HG02981 (cell line): ENCODE data around the gene GAB4.

Source experiments
- ATAC-seq: cut with Tn5 transposase; IDR thresholded peaks from one replicate; pipeline ENCODE4 v1.9.1; 2021; ENCODE audit warnings: mild to moderate bottlenecking, moderate library complexity; ENCODE audit not compliant: unreplicated experiment

Gene GAB4

GRCh38 chr22:16989915-16990314, 18.1 kb downstream of the GAB4 start:
- ATAC-seq = no peak

DNA sequence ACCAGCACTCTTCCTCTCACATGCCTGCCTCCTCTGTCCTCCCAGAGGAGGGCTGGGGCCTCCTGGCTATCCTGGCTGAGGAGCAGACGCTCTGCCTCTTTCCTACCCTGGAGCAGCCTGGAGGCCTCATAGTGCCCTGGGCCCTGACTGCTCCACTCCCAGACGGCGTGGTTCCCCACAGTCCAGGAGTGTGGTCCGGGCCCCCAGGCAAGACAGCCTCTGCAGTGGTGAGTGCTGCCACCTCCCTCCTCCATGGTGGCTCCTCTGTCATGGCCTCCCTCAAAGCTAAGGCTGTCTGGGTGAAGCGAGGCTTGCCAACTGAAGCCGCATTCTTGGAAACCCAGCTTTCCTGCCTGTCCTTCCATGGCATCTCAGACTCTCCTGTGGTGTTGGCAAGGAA, 19.8 kb downstream of the GAB4 start:
- ATAC-seq = no peak

DNA sequence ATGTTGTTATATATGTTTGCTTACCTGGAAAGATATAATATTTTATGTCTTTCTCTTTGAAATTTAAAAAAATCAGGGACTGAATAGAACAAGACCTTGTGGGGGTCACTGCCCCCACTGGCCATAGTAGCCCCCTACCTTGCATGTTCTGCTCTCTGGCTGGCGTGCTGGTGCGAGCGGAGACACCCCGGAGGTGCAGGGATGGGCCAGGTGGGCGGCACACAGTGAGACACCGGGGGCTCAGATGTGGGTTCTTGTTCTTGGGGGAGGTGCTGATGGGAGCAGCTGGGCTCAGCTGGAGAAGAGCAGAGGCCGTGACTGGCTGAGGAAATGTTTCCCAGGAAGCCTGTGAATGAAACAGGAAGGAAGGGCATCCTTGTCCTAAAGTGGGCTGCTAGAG, 20.2 kb downstream of the GAB4 start:
- no peak for ATAC-seq

DNA sequence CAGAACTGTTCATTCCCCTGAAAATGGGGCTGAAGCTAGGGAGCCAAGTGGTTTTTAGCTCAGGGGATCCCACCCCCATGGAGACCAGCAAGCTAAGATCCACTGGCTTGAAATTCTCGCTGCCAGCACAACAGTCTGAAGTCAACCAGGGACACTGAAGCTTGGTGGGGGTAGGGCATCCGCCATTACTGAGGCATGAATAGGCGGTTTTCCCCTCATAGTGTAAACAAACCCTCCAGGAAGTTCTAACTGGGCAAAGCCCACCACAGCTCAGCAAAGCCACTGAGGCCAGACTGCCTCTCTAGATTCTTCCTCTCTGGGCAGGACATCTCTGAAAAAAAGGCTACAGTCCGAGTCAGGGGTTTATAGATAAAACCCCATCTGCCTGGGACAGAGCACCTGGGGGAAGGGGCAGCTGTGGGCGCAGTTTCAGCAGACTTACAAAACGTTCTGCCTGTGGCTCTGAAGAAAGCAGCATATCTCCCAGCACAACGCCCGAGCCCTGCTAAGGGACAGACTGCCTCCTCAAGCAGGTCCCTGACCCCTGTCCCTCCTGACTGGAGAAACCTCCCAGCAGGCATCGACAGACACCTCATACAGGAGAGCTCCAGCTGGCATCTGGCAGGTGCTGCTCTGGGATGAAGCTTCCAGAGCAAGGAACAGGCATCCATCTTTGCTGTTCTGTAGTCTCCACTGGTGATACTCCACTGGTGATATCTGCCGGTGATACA, 32.7 kb downstream of the GAB4 start:
- no peak for ATAC-seq

GRCh38 chr22:16974298-16975084, 33.5 kb downstream of the GAB4 start:
- no peak for ATAC-seq

DNA sequence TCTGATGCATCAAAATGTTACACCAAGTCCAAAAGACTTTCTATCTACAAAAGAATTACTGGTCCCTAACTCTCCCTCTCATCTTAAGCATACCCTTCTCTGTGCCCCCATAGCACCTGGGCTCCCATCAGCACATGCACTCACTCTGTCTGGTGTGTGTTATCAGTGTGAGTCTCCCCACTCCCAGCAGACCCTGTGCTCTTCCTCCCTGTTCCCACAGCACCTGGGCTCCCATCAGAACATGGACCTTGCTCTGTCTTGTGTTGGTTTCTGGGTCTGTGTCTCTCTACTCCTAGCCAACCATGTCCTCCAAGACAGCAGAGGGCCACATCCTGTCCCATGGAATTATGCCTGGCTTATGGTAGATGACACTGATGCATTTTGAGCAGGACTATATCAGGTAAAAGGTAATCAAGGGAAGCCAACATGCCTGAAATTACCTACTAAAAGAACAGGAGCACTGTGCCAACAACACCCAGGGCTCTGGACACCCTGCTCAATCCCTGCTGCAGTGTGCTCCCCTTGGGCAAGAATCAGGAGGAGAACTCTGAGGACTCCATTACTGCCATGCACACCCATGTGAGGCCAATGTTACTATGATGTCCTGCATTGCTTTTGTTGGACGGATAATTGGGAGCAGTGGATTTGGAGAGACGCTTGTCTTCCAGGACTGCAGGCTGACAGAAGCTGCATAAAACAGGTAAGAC, 34.3 kb downstream of the GAB4 start:
- no peak for ATAC-seq

- ATAC-seq = no peak
These were observed 35.7 kb downstream of the GAB4 start for GRCh38 chr22:16972311-16972710.

- no peak for ATAC-seq
These were observed 37.6 kb downstream of the GAB4 start for GRCh38 chr22:16970446-16970845.

- no peak for ATAC-seq
These were observed 38.3 kb downstream of the GAB4 start for GRCh38 chr22:16969508-16970327.

GRCh38 chr22:16968218-16968595, 39.8 kb downstream of the GAB4 start:
- ATAC-seq = no peak

GRCh38 chr22:16967453-16968217, 40.4 kb downstream of the GAB4 start:
- ATAC-seq = no peak

GRCh38 chr22:16966251-16966650, 41.8 kb downstream of the GAB4 start:
- no peak for ATAC-seq

GRCh38 chr22:16965560-16965959, 42.5 kb downstream of the GAB4 start:
- no peak for ATAC-seq

GRCh38 chr22:16965083-16965482, 42.9 kb downstream of the GAB4 start:
- ATAC-seq = no peak

- ATAC-seq = no peak
These were observed 43.7 kb downstream of the GAB4 start for GRCh38 chr22:16964366-16964765.

GRCh38 chr22:16963189-16963945, 44.7 kb downstream of the GAB4 start:
- ATAC-seq = no peak

DNA sequence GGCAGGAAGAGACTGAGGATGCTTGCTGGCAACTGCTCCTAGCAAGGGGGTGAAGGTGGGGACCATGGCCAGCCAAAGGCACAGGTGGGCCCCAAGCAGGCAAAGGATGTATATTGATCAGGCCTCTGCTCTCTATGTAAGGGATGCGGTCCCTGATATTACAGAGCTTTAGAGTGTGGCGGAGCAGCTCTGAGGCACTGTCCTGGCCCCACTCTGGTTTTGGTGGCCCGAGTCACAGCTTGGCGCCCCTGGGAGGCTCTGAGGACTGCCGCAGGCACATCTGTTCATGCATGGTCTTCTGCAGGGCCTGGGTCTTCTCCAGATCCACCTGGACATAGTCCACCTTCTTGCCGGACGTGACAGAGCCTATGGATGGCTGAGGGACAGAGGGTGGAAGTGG, 45.5 kb downstream of the GAB4 start:
- ATAC-seq = no peak

DNA sequence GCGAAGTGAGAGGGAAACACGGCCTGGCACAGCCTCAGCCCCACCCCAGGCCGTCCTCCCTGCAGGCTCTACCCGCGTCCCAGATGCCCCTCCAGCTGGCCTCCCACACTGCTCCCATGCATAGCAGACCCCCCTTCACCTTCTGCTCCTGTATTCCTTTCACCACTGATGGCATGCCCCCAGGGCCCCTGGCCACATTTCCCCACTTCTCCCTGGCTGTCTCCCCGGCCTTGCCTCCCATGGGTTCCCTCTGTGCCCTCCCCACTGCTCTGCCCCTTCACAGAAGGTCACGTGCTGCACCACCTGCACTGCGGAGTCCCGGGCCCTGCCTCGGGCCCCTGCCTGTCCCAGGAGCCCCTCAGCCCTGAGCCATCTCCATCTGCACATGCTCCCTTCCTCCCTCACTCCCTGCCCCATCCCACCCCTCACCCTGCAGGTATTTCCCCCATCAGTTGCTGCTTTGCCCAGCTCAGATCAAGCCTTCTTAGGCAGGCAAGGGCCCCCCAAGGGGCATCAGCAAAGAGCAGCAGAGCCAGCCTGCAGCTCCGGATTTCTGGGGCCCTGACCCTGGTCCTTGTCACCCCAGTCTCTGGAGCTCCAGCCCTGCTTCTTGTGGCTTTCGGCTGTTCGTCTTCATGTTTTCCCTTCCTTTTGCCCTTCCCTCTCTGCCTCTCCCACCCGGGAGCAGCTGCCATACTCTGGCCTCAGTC, 46.4 kb downstream of the GAB4 start:
- no peak for ATAC-seq

GRCh38 chr22:16960884-16961249, 47.2 kb downstream of the GAB4 start:
- ATAC-seq = no peak
